ENCODE measurements around the gene EMD. TPM values are rescaled to one million over a fixed set of nuclear protein-coding genes. Genes with fewer than 3 reads are reported as not detected.

Gene EMD
- 181 TPM for polyA plus RNA-seq (2012; ENCODE audit: insufficient read length, low read depth)

GRCh38 chrX:154378799-154379568, at the start of gene EMD:
EMD (plus strand) TSS chrX:154379295; CDS start chrX:154379485, 190 bp downstream.
- TF ChIP-seq REST (IDR thresholded peaks at IDR 0.05; ENCODE audit: insufficient read depth in 1 of 2, low read depth in 2 of 2, low read length in 2 of 2): 0 out of 4 replicates have a peak, but pooled peaks of 1 of the 2 experiments have one; percentile 6
- TF ChIP-seq SIN3A (IDR thresholded peaks at IDR 0.05; ENCODE audit: borderline replicate concordance, insufficient read depth, low read length): no peak
- no peak for TF ChIP-seq FOXP2 (optimal IDR thresholded peaks at IDR 0.05; ENCODE audit: borderline replicate concordance, extremely low read depth, extremely low read length, insufficient read depth)
- TF ChIP-seq TAF1 (IDR thresholded peaks at IDR 0.05; ENCODE audit: borderline replicate concordance, insufficient read depth, low read length): no peak
- TF ChIP-seq POLR2AphosphoS5 (IDR thresholded peaks at IDR 0.05; ENCODE audit: low read depth, low read length): peak; percentile 67; the same call in 1 of the 2 replicates

DNA sequence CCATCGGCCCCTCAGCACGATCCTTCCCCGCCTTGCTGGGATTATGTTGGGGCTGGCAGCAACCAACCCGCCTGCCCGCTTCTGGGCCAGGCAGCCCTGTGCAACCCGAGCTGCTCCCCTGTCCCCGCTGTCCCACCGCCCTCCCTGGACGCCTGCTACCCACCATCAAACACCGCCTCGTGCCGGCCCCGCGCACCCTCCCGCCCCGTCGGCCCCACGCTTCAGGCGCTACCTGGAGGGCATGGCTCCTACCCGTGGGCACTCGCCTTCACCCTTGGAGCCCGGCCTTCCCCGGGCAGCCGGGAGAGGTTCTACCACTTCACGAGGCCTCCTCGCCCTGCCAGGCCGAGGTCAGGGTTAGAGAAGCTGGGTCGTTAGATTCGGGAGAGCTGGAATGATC, 46.5 kb upstream of the EMD start:
- TF ChIP-seq POLR2AphosphoS5 (IDR thresholded peaks at IDR 0.05; ENCODE audit: low read depth, low read length) (no peak), TAF1 (IDR thresholded peaks at IDR 0.05; ENCODE audit: borderline replicate concordance, insufficient read depth, low read length) (no peak), SIN3A (IDR thresholded peaks at IDR 0.05; ENCODE audit: borderline replicate concordance, insufficient read depth, low read length) (no peak), FOXP2 (optimal IDR thresholded peaks at IDR 0.05; ENCODE audit: borderline replicate concordance, extremely low read depth, extremely low read length, insufficient read depth) (no peak), REST (IDR thresholded peaks at IDR 0.05; ENCODE audit: insufficient read depth in 1 of 2, low read depth in 2 of 2, low read length in 2 of 2) (no peak)

- TF ChIP-seq POLR2AphosphoS5 (IDR thresholded peaks at IDR 0.05; ENCODE audit: low read depth, low read length): no peak
- no peak for TF ChIP-seq TAF1 (IDR thresholded peaks at IDR 0.05; ENCODE audit: borderline replicate concordance, insufficient read depth, low read length)
- no peak for TF ChIP-seq REST (IDR thresholded peaks at IDR 0.05; ENCODE audit: insufficient read depth in 1 of 2, low read depth in 2 of 2, low read length in 2 of 2)
- TF ChIP-seq FOXP2 (optimal IDR thresholded peaks at IDR 0.05; ENCODE audit: borderline replicate concordance, extremely low read depth, extremely low read length, insufficient read depth): no peak
- TF ChIP-seq SIN3A (IDR thresholded peaks at IDR 0.05; ENCODE audit: borderline replicate concordance, insufficient read depth, low read length): no peak
Observed at GRCh38 chrX:154333116-154333515, 46.0 kb upstream of the EMD start.

DNA sequence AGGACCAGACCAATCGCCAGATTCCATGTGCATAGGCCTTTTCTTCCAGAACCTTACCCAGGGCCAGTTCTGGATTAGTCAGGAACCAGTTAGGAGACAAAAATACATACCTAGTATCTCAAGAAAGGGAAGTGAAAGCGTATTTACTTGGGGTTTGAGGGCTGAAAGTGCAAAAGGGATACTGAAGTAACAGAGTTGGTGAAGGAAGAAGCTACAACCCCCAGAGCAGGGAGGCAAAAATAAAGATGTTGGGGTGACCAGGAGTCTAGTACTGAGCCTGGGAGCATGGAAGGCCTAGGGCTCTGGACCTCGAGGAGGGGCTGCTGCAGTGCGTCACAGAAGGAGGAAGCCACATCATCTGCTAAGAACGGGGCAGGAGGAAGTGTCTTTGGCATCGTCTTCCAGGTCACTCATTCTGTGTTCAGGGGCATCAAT, 45.2 kb upstream of the EMD start:
- TF ChIP-seq TAF1 (IDR thresholded peaks at IDR 0.05; ENCODE audit: borderline replicate concordance, insufficient read depth, low read length) (no peak), POLR2AphosphoS5 (IDR thresholded peaks at IDR 0.05; ENCODE audit: low read depth, low read length) (no peak), FOXP2 (optimal IDR thresholded peaks at IDR 0.05; ENCODE audit: borderline replicate concordance, extremely low read depth, extremely low read length, insufficient read depth) (no peak), REST (IDR thresholded peaks at IDR 0.05; ENCODE audit: insufficient read depth in 1 of 2, low read depth in 2 of 2, low read length in 2 of 2) (no peak), SIN3A (IDR thresholded peaks at IDR 0.05; ENCODE audit: borderline replicate concordance, insufficient read depth, low read length) (no peak)

Data from PFSK-1 (cell line).